ENCODE data around the gene ZNF816. TPM values are rescaled to one million over a fixed set of nuclear protein-coding genes. Genes with fewer than 3 reads are reported as not detected.

Gene ZNF816
- polyA plus RNA-seq, 1 donor from 2014 or later: 0.10 TPM

GRCh38 chr19:53010494-53010893 lies 47.8 kb upstream of the ZNF816 start:
- Histone ChIP-seq H3K9me2 (ENCODE audit: insufficient read depth, low read length) (no peaks in the 10 kb centered on the region), H3K27ac (ENCODE audit: low read length) (no peak overlapping the region), H3K27me3 (ENCODE audit: insufficient read depth, low read depth, low read length) (no peaks in the 10 kb centered on the region), H3K79me2 (replicated peaks; ENCODE audit: insufficient read depth, low read length) (no peaks in the 10 kb centered on the region), H3F3A (ENCODE audit: insufficient read depth, low read length, poor library complexity, severe bottlenecking) (no peaks in the 10 kb centered on the region), H4K20me1 (ENCODE audit: insufficient read depth) (no peaks in the 10 kb centered on the region), H3K9ac (ENCODE audit: low read length) (no peak overlapping the region), H3K36me3 (ENCODE audit: insufficient read depth, low read length) (no peaks in the 10 kb centered on the region), H2AFZ (ENCODE audit: low read depth, low read length) (no peak overlapping the region), H3K4me2 (ENCODE audit: low read length) (no peak overlapping the region), H3K9me3 (ENCODE audit: low read length) (no peaks in the 10 kb centered on the region), H3K4me3 (ENCODE audit: low read length) (no peak overlapping the region)
- TF ChIP-seq RAD21 (conservative IDR thresholded peaks at IDR 0.05): no peak
- no peak for TF ChIP-seq EP300 (conservative IDR thresholded peaks at IDR 0.05; ENCODE audit: poor library complexity, severe bottlenecking)
- TF ChIP-seq, protein P1, sequence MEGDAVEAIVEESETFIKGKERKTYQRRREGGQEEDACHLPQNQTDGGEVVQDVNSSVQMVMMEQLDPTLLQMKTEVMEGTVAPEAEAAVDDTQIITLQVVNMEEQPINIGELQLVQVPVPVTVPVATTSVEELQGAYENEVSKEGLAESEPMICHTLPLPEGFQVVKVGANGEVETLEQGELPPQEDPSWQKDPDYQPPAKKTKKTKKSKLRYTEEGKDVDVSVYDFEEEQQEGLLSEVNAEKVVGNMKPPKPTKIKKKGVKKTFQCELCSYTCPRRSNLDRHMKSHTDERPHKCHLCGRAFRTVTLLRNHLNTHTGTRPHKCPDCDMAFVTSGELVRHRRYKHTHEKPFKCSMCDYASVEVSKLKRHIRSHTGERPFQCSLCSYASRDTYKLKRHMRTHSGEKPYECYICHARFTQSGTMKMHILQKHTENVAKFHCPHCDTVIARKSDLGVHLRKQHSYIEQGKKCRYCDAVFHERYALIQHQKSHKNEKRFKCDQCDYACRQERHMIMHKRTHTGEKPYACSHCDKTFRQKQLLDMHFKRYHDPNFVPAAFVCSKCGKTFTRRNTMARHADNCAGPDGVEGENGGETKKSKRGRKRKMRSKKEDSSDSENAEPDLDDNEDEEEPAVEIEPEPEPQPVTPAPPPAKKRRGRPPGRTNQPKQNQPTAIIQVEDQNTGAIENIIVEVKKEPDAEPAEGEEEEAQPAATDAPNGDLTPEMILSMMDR (IDR thresholded peaks at IDR 0.05; ENCODE audit: poor library complexity, severe bottlenecking): no peak
- no peak for TF ChIP-seq POLR2AphosphoS5 (IDR thresholded peaks at IDR 0.05)
- TF ChIP-seq, protein P2, sequence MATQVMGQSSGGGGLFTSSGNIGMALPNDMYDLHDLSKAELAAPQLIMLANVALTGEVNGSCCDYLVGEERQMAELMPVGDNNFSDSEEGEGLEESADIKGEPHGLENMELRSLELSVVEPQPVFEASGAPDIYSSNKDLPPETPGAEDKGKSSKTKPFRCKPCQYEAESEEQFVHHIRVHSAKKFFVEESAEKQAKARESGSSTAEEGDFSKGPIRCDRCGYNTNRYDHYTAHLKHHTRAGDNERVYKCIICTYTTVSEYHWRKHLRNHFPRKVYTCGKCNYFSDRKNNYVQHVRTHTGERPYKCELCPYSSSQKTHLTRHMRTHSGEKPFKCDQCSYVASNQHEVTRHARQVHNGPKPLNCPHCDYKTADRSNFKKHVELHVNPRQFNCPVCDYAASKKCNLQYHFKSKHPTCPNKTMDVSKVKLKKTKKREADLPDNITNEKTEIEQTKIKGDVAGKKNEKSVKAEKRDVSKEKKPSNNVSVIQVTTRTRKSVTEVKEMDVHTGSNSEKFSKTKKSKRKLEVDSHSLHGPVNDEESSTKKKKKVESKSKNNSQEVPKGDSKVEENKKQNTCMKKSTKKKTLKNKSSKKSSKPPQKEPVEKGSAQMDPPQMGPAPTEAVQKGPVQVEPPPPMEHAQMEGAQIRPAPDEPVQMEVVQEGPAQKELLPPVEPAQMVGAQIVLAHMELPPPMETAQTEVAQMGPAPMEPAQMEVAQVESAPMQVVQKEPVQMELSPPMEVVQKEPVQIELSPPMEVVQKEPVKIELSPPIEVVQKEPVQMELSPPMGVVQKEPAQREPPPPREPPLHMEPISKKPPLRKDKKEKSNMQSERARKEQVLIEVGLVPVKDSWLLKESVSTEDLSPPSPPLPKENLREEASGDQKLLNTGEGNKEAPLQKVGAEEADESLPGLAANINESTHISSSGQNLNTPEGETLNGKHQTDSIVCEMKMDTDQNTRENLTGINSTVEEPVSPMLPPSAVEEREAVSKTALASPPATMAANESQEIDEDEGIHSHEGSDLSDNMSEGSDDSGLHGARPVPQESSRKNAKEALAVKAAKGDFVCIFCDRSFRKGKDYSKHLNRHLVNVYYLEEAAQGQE (IDR thresholded peaks at IDR 0.05; ENCODE audit: borderline replicate concordance): no peak
- no peak for TF ChIP-seq EZH2 (IDR thresholded peaks at IDR 0.05; ENCODE audit: borderline replicate concordance, insufficient read depth, low read length, poor library complexity, severe bottlenecking)
- no peak for TF ChIP-seq TAF1 (IDR thresholded peaks at IDR 0.05; ENCODE audit: low read depth)
- no peak for TF ChIP-seq MXI1 (conservative IDR thresholded peaks at IDR 0.05; ENCODE audit: poor library complexity, severe bottlenecking)
- no peak for TF ChIP-seq SMC3 (conservative IDR thresholded peaks at IDR 0.05; ENCODE audit: poor library complexity)

- no peaks in the 10 kb centered on the region for H3K27me3 ChIP-seq (ENCODE audit: insufficient read depth, low read depth, low read length)
- H3K79me2 ChIP-seq (replicated peaks; ENCODE audit: insufficient read depth, low read length): no peaks in the 10 kb centered on the region
- no peak overlapping the region for H3K4me3 ChIP-seq (ENCODE audit: low read length)
- no peak overlapping the region for H2AFZ ChIP-seq (ENCODE audit: low read depth, low read length)
- no peak overlapping the region for H3K4me2 ChIP-seq (ENCODE audit: low read length)
- H3K27ac ChIP-seq (ENCODE audit: low read length): no peak overlapping the region
- no peaks in the 10 kb centered on the region for H3K9me3 ChIP-seq (ENCODE audit: low read length)
- H3F3A ChIP-seq (ENCODE audit: insufficient read depth, low read length, poor library complexity, severe bottlenecking): no peaks in the 10 kb centered on the region
- H3K36me3 ChIP-seq (ENCODE audit: insufficient read depth, low read length): no peaks in the 10 kb centered on the region
- H3K9ac ChIP-seq (ENCODE audit: low read length): no peak overlapping the region
- TF ChIP-seq RAD21 (conservative IDR thresholded peaks at IDR 0.05): no peak
- TF ChIP-seq POLR2AphosphoS5 (IDR thresholded peaks at IDR 0.05): no peak
- TF ChIP-seq EZH2 (IDR thresholded peaks at IDR 0.05; ENCODE audit: borderline replicate concordance, insufficient read depth, low read length, poor library complexity, severe bottlenecking): no peak
- TF ChIP-seq, protein P1 (IDR thresholded peaks at IDR 0.05; ENCODE audit: poor library complexity, severe bottlenecking): no peak
- no peak for TF ChIP-seq MXI1 (conservative IDR thresholded peaks at IDR 0.05; ENCODE audit: poor library complexity, severe bottlenecking)
- TF ChIP-seq SMC3 (conservative IDR thresholded peaks at IDR 0.05; ENCODE audit: poor library complexity): no peak
- TF ChIP-seq TAF1 (IDR thresholded peaks at IDR 0.05; ENCODE audit: low read depth): no peak
- no peak for TF ChIP-seq EP300 (conservative IDR thresholded peaks at IDR 0.05; ENCODE audit: poor library complexity, severe bottlenecking)
- TF ChIP-seq, protein P2 (IDR thresholded peaks at IDR 0.05; ENCODE audit: borderline replicate concordance): no peak
- H3K9me2 ChIP-seq (ENCODE audit: insufficient read depth, low read length): no peaks in the 10 kb centered on the region
- H4K20me1 ChIP-seq (ENCODE audit: insufficient read depth): no peaks in the 10 kb centered on the region
These were observed 45.5 kb upstream of the ZNF816 start for GRCh38 chr19:53008061-53008778.
